ENCODE measurements around the gene SUGCT. TPM values are rescaled to one million over a fixed set of nuclear protein-coding genes. Genes with fewer than 3 reads are reported as not detected.
"Not testable (repeated sequence)": the region's sequence is repeated elsewhere in the genome, so short reads cannot be mapped to it uniquely, and the experiment has no call there.

The SUGCT gene
- total and polyA plus RNA-seq, 4 donors: 37.9 to 152 (median 53.2) TPM

DNA sequence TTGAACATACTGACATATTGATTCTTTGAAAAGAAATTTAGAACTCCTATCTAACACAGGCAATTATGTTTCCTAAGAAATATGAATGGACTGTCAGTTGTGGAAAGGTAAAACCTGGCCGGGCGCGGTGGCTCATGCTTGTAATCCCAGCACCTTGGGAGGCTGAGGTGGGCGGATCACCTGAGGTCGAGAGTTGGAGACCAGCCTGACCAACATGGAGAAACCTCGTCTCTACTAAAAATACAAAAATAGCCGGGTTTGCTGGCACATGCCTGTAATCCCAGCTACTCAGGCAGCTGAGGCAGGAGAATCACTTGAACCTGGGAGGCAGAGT, 13.4 kb downstream of the SUGCT start:
- H3K4me3 ChIP-seq (ENCODE audit: low read length in 2 of 2); H3K27ac ChIP-seq (ENCODE audit: low read depth in 1 of 2, low read length in 2 of 2); H3K27me3 ChIP-seq (ENCODE audit: control insufficient read depth in 1 of 2, insufficient read depth in 2 of 2, low read length in 1 of 2); H3K4me1 ChIP-seq (ENCODE audit: control insufficient read depth in 1 of 2, insufficient read depth in 2 of 2, low read length in 2 of 2); DNase-seq; ATAC-seq (ENCODE audit: low FRiP score); H3K36me3 ChIP-seq (ENCODE audit: control insufficient read depth in 1 of 2, insufficient read depth in 2 of 2, low read length in 1 of 2); H3K9me3 ChIP-seq (ENCODE audit: control insufficient read depth, low read length); intact Hi-C loops (cut with DNase I): not testable (repeated sequence)
- 89 to 94% methylated on average over 7 of the region's 7 CpGs for WGBS, 2 donors

DNA sequence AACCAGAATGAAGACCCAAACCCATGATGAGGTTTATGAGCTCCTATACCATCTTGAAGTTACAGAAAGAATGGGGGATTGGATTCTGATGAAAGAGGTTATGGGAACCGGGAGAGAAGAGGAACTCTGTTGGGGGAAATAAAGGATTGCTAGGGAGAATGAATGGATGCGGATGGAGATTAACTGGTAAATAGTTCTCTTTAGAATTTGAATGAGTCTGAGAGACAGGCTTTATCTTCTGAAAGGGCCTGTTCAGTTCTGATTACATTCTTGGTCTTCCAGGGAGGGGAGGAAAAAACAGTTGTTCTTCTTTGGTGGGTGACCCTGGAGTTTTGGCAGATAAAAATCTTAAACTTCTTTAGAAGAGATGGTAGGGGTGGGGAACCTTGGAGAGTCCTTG, 13.9 kb downstream of the SUGCT start:
- H3K9me3 ChIP-seq (ENCODE audit: control insufficient read depth, low read length): peaks cover 1% of the 10 kb centered on the region
- ATAC-seq (ENCODE audit: low FRiP score): no peak
- DNase-seq: no peak
- H3K27me3 ChIP-seq (ENCODE audit: control insufficient read depth in 1 of 2, insufficient read depth in 2 of 2, low read length in 1 of 2): no peaks in the 10 kb centered on the region
- intact Hi-C loops (cut with DNase I): no loop called here
- H3K27ac ChIP-seq (ENCODE audit: low read depth in 1 of 2, low read length in 2 of 2): no peak overlapping the region
- WGBS, 2 donors: 96 to 97% methylated on average over 2 of the region's 2 CpGs
- H3K4me1 ChIP-seq (ENCODE audit: control insufficient read depth in 1 of 2, insufficient read depth in 2 of 2, low read length in 2 of 2): no peaks in the 10 kb centered on the region
- no peaks in the 10 kb centered on the region for H3K36me3 ChIP-seq (ENCODE audit: control insufficient read depth in 1 of 2, insufficient read depth in 2 of 2, low read length in 1 of 2)
- H3K4me3 ChIP-seq (ENCODE audit: low read length in 2 of 2): no peak overlapping the region

DNA sequence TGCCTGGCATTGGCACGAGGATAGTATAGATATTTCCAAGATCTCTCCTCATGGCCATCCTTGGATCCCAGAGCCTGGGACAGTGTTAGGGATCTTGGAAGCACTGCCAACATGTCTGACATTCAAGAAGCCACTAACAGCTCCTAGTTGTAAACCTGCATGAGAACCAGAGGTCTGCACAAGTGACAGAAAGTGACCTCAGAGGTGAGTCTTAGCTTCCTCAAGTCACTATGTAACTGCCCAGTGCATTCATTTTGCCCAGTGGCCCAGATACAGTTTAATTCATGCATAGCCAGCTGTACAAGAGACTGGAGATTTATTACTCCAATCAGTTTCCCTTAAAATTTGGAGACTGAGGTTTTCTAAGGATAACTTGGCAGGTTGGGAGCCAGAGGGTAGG, 16.7 kb downstream of the SUGCT start:
- Histone ChIP-seq H3K27me3 (ENCODE audit: control insufficient read depth in 1 of 2, insufficient read depth in 2 of 2, low read length in 1 of 2) (no peaks in the 10 kb centered on the region), H3K4me1 (ENCODE audit: control insufficient read depth in 1 of 2, insufficient read depth in 2 of 2, low read length in 2 of 2) (no peaks in the 10 kb centered on the region), H3K4me3 (ENCODE audit: low read length in 2 of 2) (no peak overlapping the region), H3K36me3 (ENCODE audit: control insufficient read depth in 1 of 2, insufficient read depth in 2 of 2, low read length in 1 of 2) (no peaks in the 10 kb centered on the region), H3K9me3 (ENCODE audit: control insufficient read depth, low read length) (no peaks in the 10 kb centered on the region), H3K27ac (ENCODE audit: low read depth in 1 of 2, low read length in 2 of 2) (no peak overlapping the region)
- intact Hi-C loops (cut with DNase I): no loop called here
- ATAC-seq (ENCODE audit: low FRiP score): no peak
- 92 to 95% methylated on average over 1 of the region's 1 CpG for WGBS, 2 donors
- DNase-seq: no peak

DNA sequence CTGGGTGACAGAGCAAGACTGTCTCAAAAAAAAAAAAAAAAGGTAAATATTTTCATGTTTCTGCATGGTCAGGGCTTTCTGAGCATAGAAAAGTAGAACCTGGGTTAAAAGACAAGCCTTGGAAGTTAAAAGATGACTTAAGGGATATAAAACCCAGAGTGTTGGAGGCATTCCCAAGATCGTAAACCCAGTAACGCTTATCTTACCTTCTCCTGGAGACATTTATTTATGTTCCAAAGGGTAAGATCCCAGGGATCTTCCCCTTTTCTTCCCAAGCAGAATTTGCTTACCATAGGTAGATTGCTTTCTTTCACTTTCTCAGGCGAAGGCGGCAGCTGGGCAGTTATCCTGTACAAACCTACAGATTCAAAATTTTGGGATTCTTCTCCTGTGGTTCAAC, 22.2 kb downstream of the SUGCT start:
- H3K36me3 ChIP-seq (ENCODE audit: control insufficient read depth in 1 of 2, insufficient read depth in 2 of 2, low read length in 1 of 2): no peaks in the 10 kb centered on the region
- H3K27ac ChIP-seq (ENCODE audit: low read depth in 1 of 2, low read length in 2 of 2): no peak overlapping the region
- ATAC-seq (ENCODE audit: low FRiP score): no peak
- no peak for DNase-seq
- no peaks in the 10 kb centered on the region for H3K9me3 ChIP-seq (ENCODE audit: control insufficient read depth, low read length)
- H3K27me3 ChIP-seq (ENCODE audit: control insufficient read depth in 1 of 2, insufficient read depth in 2 of 2, low read length in 1 of 2): no peaks in the 10 kb centered on the region
- H3K4me3 ChIP-seq (ENCODE audit: low read length in 2 of 2): no peak overlapping the region
- no peaks in the 10 kb centered on the region for H3K4me1 ChIP-seq (ENCODE audit: control insufficient read depth in 1 of 2, insufficient read depth in 2 of 2, low read length in 2 of 2)
- intact Hi-C loops (cut with DNase I): no loop called here
- WGBS, 2 donors: 92 to 97% methylated on average over 4 of the region's 4 CpGs

DNA sequence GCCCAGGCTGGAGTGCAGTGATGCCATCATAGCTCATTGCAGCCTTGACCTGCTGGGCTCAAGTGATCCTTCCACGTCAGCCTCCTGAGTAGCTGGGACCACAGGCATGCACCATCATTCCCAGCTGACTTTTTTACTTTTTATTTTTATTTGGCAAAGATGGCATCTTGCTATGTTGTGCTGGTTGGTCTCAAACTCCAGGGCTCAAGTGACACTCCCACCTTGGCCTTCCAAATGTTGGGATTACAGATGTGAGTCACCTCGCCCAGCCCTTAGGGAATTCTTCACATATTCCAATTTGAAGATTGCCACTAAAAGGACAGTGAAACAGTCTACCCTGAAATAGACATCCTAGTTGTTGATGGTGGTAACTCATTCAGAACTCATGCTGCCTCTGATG, 27.7 kb downstream of the SUGCT start:
- intact Hi-C loops (cut with DNase I): no loop called here
- H3K4me3 ChIP-seq (ENCODE audit: low read length in 2 of 2): no peak overlapping the region
- ATAC-seq (ENCODE audit: low FRiP score) (no peak), DNase-seq (no peak)
- no peak overlapping the region for H3K27ac ChIP-seq (ENCODE audit: low read depth in 1 of 2, low read length in 2 of 2)
- H3K4me1 ChIP-seq (ENCODE audit: control insufficient read depth in 1 of 2, insufficient read depth in 2 of 2, low read length in 2 of 2): no peaks in the 10 kb centered on the region
- H3K27me3 ChIP-seq (ENCODE audit: control insufficient read depth in 1 of 2, insufficient read depth in 2 of 2, low read length in 1 of 2): no peaks in the 10 kb centered on the region
- H3K36me3 ChIP-seq (ENCODE audit: control insufficient read depth in 1 of 2, insufficient read depth in 2 of 2, low read length in 1 of 2): no peaks in the 10 kb centered on the region
- no peaks in the 10 kb centered on the region for H3K9me3 ChIP-seq (ENCODE audit: control insufficient read depth, low read length)
- WGBS, 2 donors: 94 to 98% methylated on average over 2 of the region's 2 CpGs

DNA sequence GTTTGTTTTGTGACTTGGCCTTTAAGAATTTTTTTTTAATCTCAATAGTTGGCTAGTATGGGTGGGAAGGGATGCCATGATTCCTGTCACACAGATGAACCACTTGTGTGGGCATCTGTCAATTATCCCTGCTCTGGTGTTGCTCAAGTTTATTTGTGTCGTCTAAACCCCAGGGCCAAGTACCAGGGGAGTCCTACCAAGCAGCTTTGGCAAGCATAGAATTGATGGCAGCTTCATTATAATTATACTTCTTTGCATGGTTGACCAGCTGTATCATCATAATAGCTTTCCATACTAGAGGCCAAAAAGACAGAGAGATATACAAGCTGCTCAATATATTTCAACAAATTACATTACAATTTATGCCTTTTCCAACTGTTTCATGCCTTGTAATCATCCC, 30.4 kb downstream of the SUGCT start:
- WGBS, 2 donors: 59 to 72% methylated on average over 1 of the region's 1 CpG
- intact Hi-C loops (cut with DNase I): no loop called here
- ATAC-seq (ENCODE audit: low FRiP score): no peak

DNA sequence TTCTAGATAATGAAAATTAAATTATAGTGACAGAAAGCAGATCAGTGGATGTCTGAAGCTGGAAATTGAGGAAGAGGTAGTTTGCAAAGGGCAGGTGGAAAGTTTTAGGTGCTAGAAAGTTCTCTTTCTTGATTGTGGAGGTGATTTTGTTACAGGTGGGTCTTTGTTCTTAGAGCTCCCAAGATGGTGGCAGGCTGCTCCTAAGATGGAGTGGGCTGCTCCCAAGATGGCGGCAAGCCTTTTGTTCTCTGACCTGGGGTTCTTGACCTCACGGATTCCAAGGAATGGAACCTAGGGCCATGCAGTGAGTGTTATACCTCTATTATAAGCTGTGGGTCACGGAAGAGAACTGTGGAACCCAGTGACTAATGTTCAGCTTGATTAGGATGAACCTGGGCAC, 32.5 kb downstream of the SUGCT start:
- ATAC-seq (ENCODE audit: low FRiP score): no peak
- Histone ChIP-seq H3K36me3 (ENCODE audit: control insufficient read depth in 1 of 2, insufficient read depth in 2 of 2, low read length in 1 of 2) (no peaks in the 10 kb centered on the region), H3K27ac (ENCODE audit: low read depth in 1 of 2, low read length in 2 of 2) (no peak overlapping the region), H3K4me1 (ENCODE audit: control insufficient read depth in 1 of 2, insufficient read depth in 2 of 2, low read length in 2 of 2) (no peaks in the 10 kb centered on the region), H3K9me3 (ENCODE audit: control insufficient read depth, low read length) (no peaks in the 10 kb centered on the region), H3K27me3 (ENCODE audit: control insufficient read depth in 1 of 2, insufficient read depth in 2 of 2, low read length in 1 of 2) (no peaks in the 10 kb centered on the region), H3K4me3 (ENCODE audit: low read length in 2 of 2) (no peak overlapping the region)
- intact Hi-C loops (cut with DNase I): no loop called here
- no peak for DNase-seq
- WGBS, 2 donors: 96 to 98% methylated on average over 3 of the region's 3 CpGs

More for the DNA sequence above, 30.4 kb downstream of the SUGCT start:
- no peaks in the 10 kb centered on the region for H3K36me3 ChIP-seq (ENCODE audit: control insufficient read depth in 1 of 2, insufficient read depth in 2 of 2, low read length in 1 of 2)
- H3K4me1 ChIP-seq (ENCODE audit: control insufficient read depth in 1 of 2, insufficient read depth in 2 of 2, low read length in 2 of 2): no peaks in the 10 kb centered on the region
- H3K9me3 ChIP-seq (ENCODE audit: control insufficient read depth, low read length): no peaks in the 10 kb centered on the region
- H3K27me3 ChIP-seq (ENCODE audit: control insufficient read depth in 1 of 2, insufficient read depth in 2 of 2, low read length in 1 of 2): no peaks in the 10 kb centered on the region
- no peak overlapping the region for H3K27ac ChIP-seq (ENCODE audit: low read depth in 1 of 2, low read length in 2 of 2)
- DNase-seq: no peak
- H3K4me3 ChIP-seq (ENCODE audit: low read length in 2 of 2): no peak overlapping the region

DNA sequence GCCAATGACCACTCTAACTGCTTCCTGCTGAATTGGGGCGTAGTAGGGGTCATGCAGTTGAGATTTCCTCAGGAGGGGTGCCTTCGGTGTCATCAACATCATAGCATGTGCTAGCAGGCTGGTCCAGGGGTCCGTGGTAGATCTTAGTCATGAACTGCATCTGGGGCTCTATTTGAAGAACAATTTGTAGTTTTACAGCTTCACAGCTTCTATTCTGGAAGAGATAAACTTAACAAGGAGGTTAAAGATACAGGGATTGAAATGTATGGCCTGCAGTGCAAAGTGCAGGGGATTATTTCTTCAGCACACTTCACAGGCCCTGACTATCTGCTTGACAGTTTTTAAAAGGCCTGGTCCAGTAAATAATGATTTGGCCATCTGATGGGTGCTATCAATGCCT, 33.5 kb downstream of the SUGCT start:
- H3K4me3 ChIP-seq (ENCODE audit: low read length in 2 of 2); intact Hi-C loops (cut with DNase I); ATAC-seq (ENCODE audit: low FRiP score); H3K9me3 ChIP-seq (ENCODE audit: control insufficient read depth, low read length); DNase-seq; H3K4me1 ChIP-seq (ENCODE audit: control insufficient read depth in 1 of 2, insufficient read depth in 2 of 2, low read length in 2 of 2); H3K36me3 ChIP-seq (ENCODE audit: control insufficient read depth in 1 of 2, insufficient read depth in 2 of 2, low read length in 1 of 2); H3K27ac ChIP-seq (ENCODE audit: low read depth in 1 of 2, low read length in 2 of 2); H3K27me3 ChIP-seq (ENCODE audit: control insufficient read depth in 1 of 2, insufficient read depth in 2 of 2, low read length in 1 of 2): not testable (repeated sequence)
- WGBS, 2 donors: 95 to 96% methylated on average over 3 of the region's 3 CpGs

DNA sequence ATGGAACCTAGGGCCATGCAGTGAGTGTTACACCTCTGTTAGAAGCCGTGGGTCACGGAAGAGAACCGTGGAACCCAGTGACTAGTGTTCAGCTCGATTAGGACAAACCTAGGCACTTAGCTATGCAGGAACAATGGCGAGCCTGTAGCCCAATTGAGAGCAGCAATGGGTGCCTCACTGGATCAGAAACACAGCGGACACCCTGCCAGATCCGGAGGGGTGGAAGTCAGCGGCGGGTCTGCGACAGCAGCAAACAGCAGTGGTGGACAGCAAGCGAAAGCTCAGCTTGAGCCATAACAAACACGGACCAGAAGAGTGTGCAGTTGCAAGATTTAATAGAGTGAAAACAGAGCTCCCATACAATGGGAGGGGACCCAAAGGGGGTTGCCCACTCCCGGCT, 38.3 kb downstream of the SUGCT start:
- H3K36me3 ChIP-seq (ENCODE audit: control insufficient read depth in 1 of 2, insufficient read depth in 2 of 2, low read length in 1 of 2); DNase-seq; ATAC-seq (ENCODE audit: low FRiP score); H3K4me1 ChIP-seq (ENCODE audit: control insufficient read depth in 1 of 2, insufficient read depth in 2 of 2, low read length in 2 of 2); H3K4me3 ChIP-seq (ENCODE audit: low read length in 2 of 2); intact Hi-C loops (cut with DNase I); H3K27me3 ChIP-seq (ENCODE audit: control insufficient read depth in 1 of 2, insufficient read depth in 2 of 2, low read length in 1 of 2); H3K9me3 ChIP-seq (ENCODE audit: control insufficient read depth, low read length); H3K27ac ChIP-seq (ENCODE audit: low read depth in 1 of 2, low read length in 2 of 2): not testable (repeated sequence)
- WGBS, 2 donors: 92 to 94% methylated on average over 13 of the region's 13 CpGs
